H9 (cell line): Measurements from ENCODE around the gene ARHGAP5. TPM values are rescaled to one million over a fixed set of nuclear protein-coding genes. Genes with fewer than 3 reads are reported as not detected.

Experiments used
- DNase-seq: peaks from one replicate; pipeline ENCODE4 v3.0.0-alpha.2; 2017
- H2AFZ ChIP-seq: one replicate; pipeline ENCODE4 v1.6.1; 2013; ENCODE audit warnings: mild to moderate bottlenecking, low read length, control low read depth, moderate library complexity
- H2AK5ac ChIP-seq: 2 replicates; pipeline ENCODE4 v1.6.1; 2013; ENCODE audit warnings: low read length, control low read depth, mixed read lengths; ENCODE audit not compliant: insufficient read length
- H2BK120ac ChIP-seq: one replicate; pipeline ENCODE4 v1.6.1; 2013; ENCODE audit warnings: low read depth, mild to moderate bottlenecking, low read length, control low read depth, inconsistent platforms; ENCODE audit not compliant: poor library complexity, severe bottlenecking
- H2BK12ac ChIP-seq: 2 replicates; pipeline ENCODE4 v1.6.1; 2013; ENCODE audit warnings: low read length, control low read depth, mixed read lengths, low read depth; ENCODE audit not compliant: insufficient read length
- H2BK15ac ChIP-seq: 2 replicates; pipeline ENCODE4 v1.6.1; 2013; ENCODE audit warnings: low read depth, low read length, control low read depth
- H2BK20ac ChIP-seq: one replicate; pipeline ENCODE4 v1.6.1; 2013; ENCODE audit warnings: low read depth, mild to moderate bottlenecking, low read length, control low read depth, inconsistent platforms; ENCODE audit not compliant: poor library complexity, severe bottlenecking
- H2BK5ac ChIP-seq: 2 replicates; pipeline ENCODE4 v1.6.1; 2013; ENCODE audit warnings: low read length, control low read depth, mixed read lengths; ENCODE audit not compliant: insufficient read length
- H3K14ac ChIP-seq: 2 replicates; pipeline ENCODE4 v1.6.1; 2013; ENCODE audit warnings: low read length, control low read depth; ENCODE audit not compliant: insufficient read depth
- H3K18ac ChIP-seq: 2 replicates; pipeline ENCODE4 v1.6.1; 2013; ENCODE audit warnings: low read depth, mild to moderate bottlenecking, mixed read lengths, low read length, control low read depth; ENCODE audit not compliant: insufficient read length
- H3K23ac ChIP-seq: 2 replicates; pipeline ENCODE4 v1.6.1; 2013; ENCODE audit warnings: low read length, control low read depth, mixed read lengths, low read depth; ENCODE audit not compliant: insufficient read length
- H3K23me2 ChIP-seq: 2 replicates; pipeline ENCODE4 v1.6.1; 2013; ENCODE audit warnings: low read depth, mild to moderate bottlenecking, mixed read lengths, low read length, control low read depth; ENCODE audit not compliant: insufficient read length, poor library complexity, severe bottlenecking
- H3K27ac ChIP-seq: 2 replicates; pipeline ENCODE4 v1.5.1; 2013; ENCODE audit warnings: low read length, control low read depth, mixed read lengths, low read depth; ENCODE audit not compliant: insufficient read length
- H3K27me3 ChIP-seq: 2 replicates; pipeline ENCODE4 v1.6.1; 2013; ENCODE audit warnings: low read length, control low read depth, inconsistent platforms; ENCODE audit not compliant: insufficient read depth
- H3K4ac ChIP-seq: 2 replicates; pipeline ENCODE4 v1.6.1; 2013; ENCODE audit warnings: low read depth, mild to moderate bottlenecking, control low read depth, inconsistent platforms, low read length, moderate library complexity
- H3K4me1 ChIP-seq: 2 replicates; pipeline ENCODE4 v1.6.1; 2013; ENCODE audit warnings: low read length, control low read depth, inconsistent platforms; ENCODE audit not compliant: insufficient read depth
- H3K4me2 ChIP-seq: 2 replicates; pipeline ENCODE4 v1.6.1; 2013; ENCODE audit warnings: low read length, control low read depth, mixed read lengths; ENCODE audit not compliant: insufficient read length, insufficient read depth
- H3K56ac ChIP-seq: 2 replicates; pipeline ENCODE4 v1.6.1; 2013; ENCODE audit warnings: low read depth, mild to moderate bottlenecking, mixed read lengths, low read length, control low read depth; ENCODE audit not compliant: insufficient read length
- H3K79me1 ChIP-seq: 2 replicates; pipeline ENCODE4 v1.6.1; 2013; ENCODE audit warnings: low read depth, mild to moderate bottlenecking, moderate library complexity, low read length, control low read depth, inconsistent platforms; ENCODE audit not compliant: insufficient read depth, poor library complexity, severe bottlenecking
- H3K79me2 ChIP-seq: 2 replicates; pipeline ENCODE4 v1.6.1; 2013; ENCODE audit warnings: low read length, control low read depth, inconsistent platforms; ENCODE audit not compliant: insufficient read depth
- H3K9ac ChIP-seq: 2 replicates; pipeline ENCODE4 v1.6.1; 2013; ENCODE audit warnings: low read length, control low read depth, mixed read lengths; ENCODE audit not compliant: insufficient read length; ENCODE audit errors: extremely low read depth
- H3K9me3 ChIP-seq: one replicate; pipeline ENCODE4 v1.6.1; 2013; ENCODE audit warnings: low read depth, low read length, inconsistent platforms; ENCODE audit not compliant: control insufficient read depth
- H3T11ph ChIP-seq: one replicate; pipeline ENCODE4 v1.6.1; 2013; ENCODE audit warnings: mild to moderate bottlenecking, low read length, control low read depth, inconsistent platforms
- H4K20me1 ChIP-seq: one replicate; pipeline ENCODE4 v1.6.1; 2013; ENCODE audit not compliant: control insufficient read depth, insufficient read length, insufficient read depth
- H4K5ac ChIP-seq: 2 replicates; pipeline ENCODE4 v1.6.1; 2013; ENCODE audit warnings: low read depth, mild to moderate bottlenecking, mixed read lengths, low read length, control low read depth; ENCODE audit not compliant: insufficient read length
- H4K8ac ChIP-seq: replicated peaks from 2 replicates; pipeline ENCODE4 v1.6.1; 2013; ENCODE audit warnings: low read length, control low read depth, mixed read lengths, low read depth; ENCODE audit not compliant: insufficient read length
- H4K91ac ChIP-seq: 2 replicates; pipeline ENCODE4 v1.6.1; 2013; ENCODE audit warnings: low read depth, mild to moderate bottlenecking, moderate library complexity, mixed read lengths, low read length, control low read depth; ENCODE audit not compliant: insufficient read length
- H3K27ac Mint-ChIP-seq, 3 experiments: 2 replicates in 2 of 3; 3 replicates in 1 of 3; pipeline ENCODE4 v1.8.0; 2020 to 2021; ENCODE audit warnings: mixed read lengths in 3 of 3, mild to moderate bottlenecking in 1 of 3, moderate library complexity in 1 of 3
- H3K27me3 Mint-ChIP-seq: 2 replicates; pipeline ENCODE4 v1.8.0; 2021; ENCODE audit warnings: low read depth, mild to moderate bottlenecking, moderate library complexity, mixed read lengths
- H3K36me3 Mint-ChIP-seq, 3 experiments: 2 replicates in 2 of 3; 3 replicates in 1 of 3; pipeline ENCODE4 v1.8.0; 2020 to 2021; ENCODE audit warnings: low read depth in 3 of 3, mixed read lengths in 3 of 3; ENCODE audit not compliant: insufficient read depth in 1 of 3
- H3K4me1 Mint-ChIP-seq, 2 experiments: 2 replicates each; pipeline ENCODE4 v1.8.0; 2020; ENCODE audit warnings: mixed read lengths in 2 of 2
- H3K4me3 Mint-ChIP-seq, 2 experiments: 2 replicates in 1 of 2; 3 replicates in 1 of 2; pipeline ENCODE4 v1.8.0; 2020 to 2021; ENCODE audit warnings: mild to moderate bottlenecking in 2 of 2, mixed read lengths in 2 of 2, moderate library complexity in 1 of 2
- H3K9me3 Mint-ChIP-seq, 2 experiments: 2 replicates in 1 of 2; 3 replicates in 1 of 2; pipeline ENCODE4 v1.8.0; 2020; ENCODE audit warnings: mild to moderate bottlenecking in 2 of 2, mixed read lengths in 2 of 2, moderate library complexity in 1 of 2
- CTCF ChIP-seq: fragments of 200-600 bp; sonication (generic); conservative IDR thresholded peaks from 3 replicates; pipeline ENCODE4 v1.8.0; 2021; ENCODE audit warnings: antibody characterized with exemption, mild to moderate bottlenecking
- WGBS: extraction: QIAGEN DNeasy Blood & Tissue Kit; methylation state at CpG from one replicate; pipeline ENCODE4 v1.1.7; 2013; ENCODE audit warnings: missing lambda C conversion rate, low lambda C conversion rate, mixed read lengths; ENCODE audit not compliant: insufficient read length; ENCODE audit errors: extremely low coverage; 5-methylcytosine and 5-hydroxymethylcytosine counted together
- total RNA-seq: library from RNA; stranded (reverse); gene quantifications from 2 replicates; pipeline ENCODE4 v1.2.1, GENCODE V29; 2021

The ARHGAP5 gene
- total RNA-seq, 1 experiment from 2014 or later: 73.8 TPM

- peaks cover 8% of the 10 kb centered on the region for H3K23me2 ChIP-seq
- H3K27me3 ChIP-seq: no peaks in the 10 kb centered on the region
- H2BK15ac ChIP-seq: no peak overlapping the region
- no peak overlapping the region for H2BK20ac ChIP-seq
- no peak overlapping the region for H2BK12ac ChIP-seq
- H4K91ac ChIP-seq: no peak overlapping the region
- Mint-ChIP-seq H3K36me3 (no peaks in the 10 kb centered on the region), H3K9me3 (no peaks in the 10 kb centered on the region; a peak in 1 of 5 replicates), H3K4me3 (no peak overlapping the region), H3K27me3 (peaks cover 2% of the 10 kb centered on the region), H3K27ac (no peak overlapping the region), H3K4me1 (peaks cover 7 to 11% of the 10 kb centered on the region in 2 experiments)
- H3K27ac ChIP-seq: no peak overlapping the region
- no CpG with 5 or more reads among the region's 1 CpG for WGBS
- H2BK120ac ChIP-seq: no peak overlapping the region
- no peaks in the 10 kb centered on the region for H3K79me1 ChIP-seq
- no peak overlapping the region for H3T11ph ChIP-seq
- H4K5ac ChIP-seq: no peak overlapping the region
- H3K18ac ChIP-seq: no peak overlapping the region
- no peak overlapping the region for H3K4me2 ChIP-seq
- H2AK5ac ChIP-seq: no peak overlapping the region
- no peaks in the 10 kb centered on the region for H4K20me1 ChIP-seq
- H3K79me2 ChIP-seq: no peaks in the 10 kb centered on the region
- no peak overlapping the region for H3K14ac ChIP-seq
- H3K4me1 ChIP-seq: no peaks in the 10 kb centered on the region
- TF ChIP-seq CTCF: no peak
- DNase-seq: no peak
- H3K56ac ChIP-seq: no peak overlapping the region
- H3K9ac ChIP-seq: no peak overlapping the region
- H2BK5ac ChIP-seq: no peak overlapping the region
- no peaks in the 10 kb centered on the region for H3K9me3 ChIP-seq
- H3K4ac ChIP-seq: no peak overlapping the region
- H2AFZ ChIP-seq: no peak overlapping the region
- H4K8ac ChIP-seq: no peak overlapping the region
- no peak overlapping the region for H3K23ac ChIP-seq
Measured at GRCh38 chr14:32197919-32198318, 120.8 kb downstream of the ARHGAP5 start.
